Body of pancreas (tissue), 4 donors: Measurements from ENCODE around the gene SLC5A10. TPM values are rescaled to one million over a fixed set of nuclear protein-coding genes. Genes with fewer than 3 reads are reported as not detected.

Experiments
- ATAC-seq: fragments of 150-250 bp; one replicate; pipeline ENCODE4 v1.9.1; 2016
- DNase-seq, 4 donors: peaks; one replicate each; pipeline ENCODE4 v3.0.0-alpha.2; 2019
- H3K27ac ChIP-seq, 4 donors: fragments of 200-600 bp; sonication (generic); 1 replicate in 3 of 4; 2 replicates in 1 of 4; pipeline versions ENCODE4 v1.5.1 to v1.6.1; 2016 to 2019; ENCODE audit warnings: mild to moderate bottlenecking in 1 of 4, mixed read lengths in 1 of 4, moderate library complexity in 1 of 4
- H3K27me3 ChIP-seq, 2 donors: fragments of 200-600 bp; sonication (generic); one replicate each; pipeline ENCODE4 v1.6.0; 2016; ENCODE audit warnings: mild to moderate bottlenecking in 1 of 2
- H3K36me3 ChIP-seq, 2 donors: fragments of 200-600 bp; sonication (generic); replicated peaks in 1 of 2; 2 replicates each; pipeline ENCODE4 v1.5.1; 2016; ENCODE audit warnings: low read depth in 2 of 2; ENCODE audit not compliant: insufficient read depth in 1 of 2
- H3K4me1 ChIP-seq: fragments of 200-600 bp; sonication (generic); one replicate; pipeline ENCODE4 v1.6.0; 2016
- H3K4me3 ChIP-seq, 2 donors: fragments of 200-600 bp; sonication (generic); 1 replicate in 1 of 2; 2 replicates in 1 of 2; pipeline ENCODE4 v1.5.1; 2016 to 2019
- H3K9me3 ChIP-seq, 3 donors: fragments of 200-600 bp; sonication (generic); 1 replicate in 2 of 3; 2 replicates in 1 of 3; pipeline ENCODE4 v1.5.1; 2016
- POLR2A ChIP-seq, 3 donors: fragments of 450-650 bp; IDR thresholded peaks; one replicate each; pipeline ENCODE4 v1.6.1; 2016; ENCODE audit warnings: antibody characterized with exemption in 3 of 3, mild to moderate bottlenecking in 2 of 3
- WGBS, 2 donors: methylation state at CpG; one replicate each; pipeline ENCODE4 v1.1.5; 2017; 5-methylcytosine and 5-hydroxymethylcytosine counted together
- intact Hi-C: fragments of 100-400 bp; cut with DNase I; formaldehyde crosslinking; loops from one replicate; pipeline ENCODE4 v1.15.1; 2023
- total RNA-seq, 2 donors: library from RNA; depleted of rRNA; stranded (reverse); fragments of >200 nt; gene quantifications; one replicate each; pipeline ENCODE4 v1.1.0, GENCODE V29; 2016
- TF ChIP-seq, protein P1 (sequence below), 7 experiments: fragments of 450-650 bp in 4 of 7; fragments of 200-600 bp in 3 of 7; sonication (generic) in 3 of 7; IDR thresholded peaks; one replicate each; pipeline ENCODE4 v1.5.1; 2016 to 2019; ENCODE audit warnings: antibody characterized with exemption in 7 of 7

The SLC5A10 gene
- total RNA-seq, 2 donors from 2014 or later = not detected

DNA sequence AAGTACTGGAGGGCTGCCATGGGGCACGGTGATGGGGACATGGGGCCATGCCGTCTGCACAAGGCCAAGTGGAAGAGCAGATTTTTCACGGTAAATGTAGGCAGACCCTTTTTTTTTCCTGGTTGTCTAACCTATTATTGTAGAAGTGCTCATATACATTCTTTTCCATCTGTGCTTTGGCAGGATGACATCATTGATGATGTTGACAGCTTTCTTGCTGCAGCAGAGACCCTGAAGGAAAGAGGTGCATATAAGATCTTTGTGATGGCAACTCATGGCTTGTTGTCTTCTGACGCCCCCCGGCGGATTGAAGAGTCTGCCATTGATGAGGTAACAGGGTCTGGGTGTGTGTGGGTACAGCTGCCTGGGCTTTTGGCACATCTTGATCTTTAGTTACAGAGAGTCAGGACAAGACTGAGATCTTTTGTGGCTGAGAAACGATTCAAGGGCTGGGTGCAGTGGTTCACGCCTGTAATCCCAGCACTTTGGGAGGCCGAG is 23.3 kb upstream of the SLC5A10 start:
- H3K4me1 ChIP-seq = peaks cover 9% of the 10 kb centered on the region
- no peaks in the 10 kb centered on the region for H3K27me3 ChIP-seq
- H3K4me3 ChIP-seq = no peak overlapping the region
- intact Hi-C loops = no loop called here
- 90 to 91% methylated on average over 9 of the region's 9 CpGs for WGBS, 2 donors
- ATAC-seq (no peak), DNase-seq (no peak)
- H3K36me3 ChIP-seq = peaks cover 0 to 12% of the 10 kb centered on the region in 2 donors
- no peaks in the 10 kb centered on the region for H3K9me3 ChIP-seq
- H3K27ac ChIP-seq = no peak overlapping the region
- TF ChIP-seq, protein P1, sequence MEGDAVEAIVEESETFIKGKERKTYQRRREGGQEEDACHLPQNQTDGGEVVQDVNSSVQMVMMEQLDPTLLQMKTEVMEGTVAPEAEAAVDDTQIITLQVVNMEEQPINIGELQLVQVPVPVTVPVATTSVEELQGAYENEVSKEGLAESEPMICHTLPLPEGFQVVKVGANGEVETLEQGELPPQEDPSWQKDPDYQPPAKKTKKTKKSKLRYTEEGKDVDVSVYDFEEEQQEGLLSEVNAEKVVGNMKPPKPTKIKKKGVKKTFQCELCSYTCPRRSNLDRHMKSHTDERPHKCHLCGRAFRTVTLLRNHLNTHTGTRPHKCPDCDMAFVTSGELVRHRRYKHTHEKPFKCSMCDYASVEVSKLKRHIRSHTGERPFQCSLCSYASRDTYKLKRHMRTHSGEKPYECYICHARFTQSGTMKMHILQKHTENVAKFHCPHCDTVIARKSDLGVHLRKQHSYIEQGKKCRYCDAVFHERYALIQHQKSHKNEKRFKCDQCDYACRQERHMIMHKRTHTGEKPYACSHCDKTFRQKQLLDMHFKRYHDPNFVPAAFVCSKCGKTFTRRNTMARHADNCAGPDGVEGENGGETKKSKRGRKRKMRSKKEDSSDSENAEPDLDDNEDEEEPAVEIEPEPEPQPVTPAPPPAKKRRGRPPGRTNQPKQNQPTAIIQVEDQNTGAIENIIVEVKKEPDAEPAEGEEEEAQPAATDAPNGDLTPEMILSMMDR (IDR thresholded peaks at IDR 0.05) = no peak
- no peak for TF ChIP-seq POLR2A (IDR thresholded peaks at IDR 0.05)

DNA sequence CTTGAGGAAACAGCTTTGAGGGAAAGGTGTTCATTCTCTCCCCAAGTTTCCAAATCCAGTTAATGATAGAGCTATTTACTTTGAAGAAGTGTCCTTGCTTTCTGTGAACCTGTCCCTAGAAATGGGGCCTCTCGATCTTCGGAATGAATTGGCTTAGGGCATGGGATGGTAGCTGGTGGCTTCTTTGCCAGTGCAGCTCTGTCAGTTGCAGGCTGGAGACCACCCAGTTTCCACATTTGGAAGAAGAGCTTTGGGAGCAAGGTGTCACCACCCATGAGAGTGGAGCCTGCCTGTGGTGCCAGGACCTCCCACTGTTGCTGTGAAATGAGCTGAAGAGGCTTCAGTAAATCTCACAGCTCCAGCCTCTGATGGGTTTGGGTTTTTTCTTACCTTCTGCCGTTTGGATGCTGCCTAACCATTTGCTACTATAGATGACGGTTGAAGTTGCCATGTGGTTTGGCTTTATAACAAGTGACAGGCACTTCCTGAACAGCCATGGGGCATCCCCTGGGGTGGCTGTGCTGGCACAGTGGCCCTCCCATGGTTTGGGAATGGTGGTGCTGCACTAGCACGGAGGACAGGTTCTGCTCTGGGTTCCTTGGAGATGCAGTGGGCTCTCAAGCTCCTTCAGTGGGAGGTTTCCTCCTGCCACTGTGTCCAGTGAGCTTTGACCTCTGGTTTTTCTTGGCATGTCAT is 19.5 kb upstream of the SLC5A10 start:
- H3K27me3 ChIP-seq = no peaks in the 10 kb centered on the region
- no peak overlapping the region for H3K27ac ChIP-seq
- 60 to 69% methylated on average over 3 to 5 of the region's 5 CpGs for WGBS, 2 donors
- H3K4me3 ChIP-seq = no peak overlapping the region
- H3K4me1 ChIP-seq = no peaks in the 10 kb centered on the region
- intact Hi-C loops = no loop called here
- H3K9me3 ChIP-seq = no peaks in the 10 kb centered on the region
- TF ChIP-seq, protein P1 (IDR thresholded peaks at IDR 0.05) = no peak
- no peak for TF ChIP-seq POLR2A (IDR thresholded peaks at IDR 0.05)
- DNase-seq (no peak), ATAC-seq (no peak)
- peaks cover 0 to 12% of the 10 kb centered on the region in 2 donors for H3K36me3 ChIP-seq

GRCh38 chr17:18933102-18934058 is 18.6 kb upstream of the SLC5A10 start:
- intact Hi-C loops = no loop called here
- DNase-seq (no peak), ATAC-seq (no peak)

DNA sequence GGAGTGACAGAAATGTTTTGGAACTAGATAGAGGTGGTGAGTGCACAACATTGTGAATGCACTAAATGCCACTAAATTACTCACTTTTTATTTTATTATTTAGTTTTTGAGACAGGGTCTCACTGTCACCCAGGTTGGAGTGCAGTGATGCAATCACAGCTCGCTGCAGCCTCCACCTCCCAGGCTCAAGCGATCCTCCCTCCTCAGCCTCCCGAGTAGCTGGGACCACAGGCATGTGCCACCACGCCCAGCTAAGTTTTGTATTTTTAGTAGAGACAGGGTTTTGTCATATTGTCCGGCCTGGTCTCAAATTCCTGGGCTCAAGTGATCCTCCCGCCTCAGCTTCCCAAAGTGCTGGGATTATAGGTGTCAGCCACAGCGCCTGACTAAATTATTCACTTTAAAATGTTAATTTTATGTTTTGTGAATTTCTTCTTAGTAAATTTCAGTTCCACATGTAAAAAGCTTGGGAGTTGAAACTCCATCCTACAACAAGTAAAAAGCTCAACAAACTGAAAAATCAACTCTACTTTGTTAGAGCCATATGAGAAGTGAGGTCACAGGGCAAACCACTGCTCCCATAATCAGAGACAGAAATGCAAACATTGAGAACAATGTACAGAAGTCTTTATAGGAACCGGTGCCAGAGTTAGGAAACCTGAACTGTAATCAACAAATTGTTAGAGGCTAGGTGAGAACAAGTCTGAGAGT is 13.8 kb upstream of the SLC5A10 start:
- DNase-seq (no peak), ATAC-seq (no peak)
- WGBS, 2 donors = 69 to 78% methylated on average over 8 of the region's 8 CpGs
- Histone ChIP-seq H3K27me3 (no peaks in the 10 kb centered on the region), H3K4me1 (no peaks in the 10 kb centered on the region), H3K36me3 (no peaks in the 10 kb centered on the region), H3K27ac (no peak overlapping the region), H3K4me3 (no peak overlapping the region), H3K9me3 (no peaks in the 10 kb centered on the region)
- no peak for TF ChIP-seq POLR2A (IDR thresholded peaks at IDR 0.05)
- TF ChIP-seq, protein P1 (IDR thresholded peaks at IDR 0.05) = no peak
- intact Hi-C loops = no loop called here

More at GRCh38 chr17:18933102-18934058, 18.6 kb upstream of the SLC5A10 start:
- Histone ChIP-seq H3K27ac (no peak overlapping the region), H3K4me1 (no peaks in the 10 kb centered on the region), H3K9me3 (no peaks in the 10 kb centered on the region), H3K4me3 (no peak overlapping the region), H3K36me3 (peaks cover 0 to 12% of the 10 kb centered on the region in 2 donors), H3K27me3 (no peaks in the 10 kb centered on the region)
- TF ChIP-seq, protein P1 (IDR thresholded peaks at IDR 0.05) = no peak
- no peak for TF ChIP-seq POLR2A (IDR thresholded peaks at IDR 0.05)
- 69 to 82% methylated on average over 13 to 14 of the region's 14 CpGs for WGBS, 2 donors
